Prostate gland (tissue), 2 donors: ENCODE measurements around the gene GPR35. TPM values are rescaled to one million over a fixed set of nuclear protein-coding genes. Genes with fewer than 3 reads are reported as not detected.
A peak's percentile ranks its signal among the peaks of the same experiment; 100 is the strongest.

ENCODE experiments used
- DNase-seq: peaks from one replicate; pipeline ENCODE4 v3.0.0-alpha.2; 2019; ENCODE audit warnings: low spot score
- H3K27ac ChIP-seq, 2 donors: fragments of 200-600 bp; sonication (generic); 2 replicates each; pipeline ENCODE4 v1.5.1; 2017 to 2019
- H3K27me3 ChIP-seq: fragments of 200-600 bp; sonication (generic); replicated peaks from 2 replicates; pipeline ENCODE4 v1.5.1; 2019; ENCODE audit not compliant: insufficient read depth
- H3K36me3 ChIP-seq, 2 donors: fragments of 200-600 bp; sonication (generic); 1 replicate in 1 of 2; 2 replicates in 1 of 2; pipeline versions ENCODE4 v1.5.1 to v1.8.1; 2017 to 2019
- H3K4me1 ChIP-seq: fragments of 200-600 bp; sonication (generic); replicated peaks from 2 replicates; pipeline ENCODE4 v1.5.1; 2019
- H3K4me3 ChIP-seq, 2 donors: fragments of 200-600 bp; sonication (generic); 2 replicates each; pipeline ENCODE4 v1.5.1; 2017 to 2019
- H3K9me3 ChIP-seq: fragments of 200-600 bp; sonication (generic); 2 replicates; pipeline ENCODE4 v1.5.1; 2017
- CTCF ChIP-seq, 4 experiments: fragments of 200-600 bp in 2 of 4; fragments of 450-650 bp in 2 of 4; sonication (generic) in 2 of 4; IDR thresholded peaks; 1 replicate in 3 of 4; 2 replicates in 1 of 4; pipeline ENCODE4 v1.5.1; 2016 to 2019; ENCODE audit warnings: antibody characterized with exemption in 4 of 4, mild to moderate bottlenecking in 2 of 4, moderate library complexity in 2 of 4
- POLR2A ChIP-seq: fragments of 450-650 bp; IDR thresholded peaks from one replicate; pipeline ENCODE4 v1.6.1; 2016; ENCODE audit warnings: antibody characterized with exemption, mild to moderate bottlenecking
- POLR2AphosphoS5 ChIP-seq: sonication (generic); formaldehyde crosslinking; IDR thresholded peaks from one replicate; pipeline ENCODE4 v1.6.1; 2017; ENCODE audit warnings: antibody characterized with exemption
- WGBS: methylation state at CpG from one replicate; pipeline ENCODE4 v1.1.5; 2018; 5-methylcytosine and 5-hydroxymethylcytosine counted together
- intact Hi-C: fragments of 100-400 bp; cut with DNase I; formaldehyde crosslinking; loops from one replicate; pipeline ENCODE4 v1.14.2; 2022
- total RNA-seq, 2 donors: library from RNA; depleted of rRNA; stranded (reverse); fragments of >200 nt; gene quantifications; one replicate each; pipeline ENCODE4 v1.1.0, GENCODE V29; 2016

GPR35 gene
- total RNA-seq, 2 donors from 2014 or later: 3.3 to 4.6 TPM

GRCh38 chr2:240636563-240637115 is 11.4 kb downstream of the GPR35 start:
- no peak for DNase-seq
- H3K36me3 ChIP-seq: no peaks in the 10 kb centered on the region
- no peak overlapping the region for H3K27ac ChIP-seq
- no peak for TF ChIP-seq CTCF (IDR thresholded peaks at IDR 0.05)
- TF ChIP-seq POLR2A: no peak
- TF ChIP-seq POLR2AphosphoS5: no peak
- H3K4me1 ChIP-seq: no peaks in the 10 kb centered on the region
- WGBS: 81% methylated on average over 11 of the region's 11 CpGs
- H3K9me3 ChIP-seq: no peaks in the 10 kb centered on the region
- intact Hi-C loops: no loop called here
- no peak overlapping the region for H3K4me3 ChIP-seq
- no peaks in the 10 kb centered on the region for H3K27me3 ChIP-seq

- H3K27ac ChIP-seq: no peak overlapping the region
- no peaks in the 10 kb centered on the region for H3K4me1 ChIP-seq
- WGBS: 82% methylated on average over 17 of the region's 17 CpGs
- no peak overlapping the region for H3K4me3 ChIP-seq
- H3K9me3 ChIP-seq: no peaks in the 10 kb centered on the region
- H3K36me3 ChIP-seq: no peaks in the 10 kb centered on the region
- DNase-seq: no peak
- intact Hi-C loops: no loop called here
- no peaks in the 10 kb centered on the region for H3K27me3 ChIP-seq
- no peak for TF ChIP-seq CTCF (IDR thresholded peaks at IDR 0.05)
- no peak for TF ChIP-seq POLR2AphosphoS5
- TF ChIP-seq POLR2A: no peak
Observed at GRCh38 chr2:240637116-240637900, 12.0 kb downstream of the GPR35 start.

- H3K4me3 ChIP-seq: no peak overlapping the region
- intact Hi-C loops: no loop called here
- WGBS: 87% methylated on average over 8 of the region's 8 CpGs
- H3K4me1 ChIP-seq: no peaks in the 10 kb centered on the region
- H3K27me3 ChIP-seq: no peaks in the 10 kb centered on the region
- no peak for DNase-seq
- H3K27ac ChIP-seq: peak overlapping the region in 1 of 2 donors; percentile 5
- no peaks in the 10 kb centered on the region for H3K36me3 ChIP-seq
- H3K9me3 ChIP-seq: no peaks in the 10 kb centered on the region
- no peak for TF ChIP-seq POLR2A
- no peak for TF ChIP-seq POLR2AphosphoS5
- TF ChIP-seq CTCF (IDR thresholded peaks at IDR 0.05): no peak
Observed at GRCh38 chr2:240637901-240638345, 12.6 kb downstream of the GPR35 start.

- Histone ChIP-seq H3K27ac (peak overlapping the region in 1 of 2 donors; percentile 5), H3K27me3 (no peaks in the 10 kb centered on the region), H3K36me3 (no peaks in the 10 kb centered on the region), H3K4me3 (no peak overlapping the region), H3K9me3 (no peaks in the 10 kb centered on the region), H3K4me1 (no peaks in the 10 kb centered on the region)
- WGBS: 42% methylated on average over 18 of the region's 18 CpGs
- TF ChIP-seq POLR2A: no peak
- TF ChIP-seq CTCF (IDR thresholded peaks at IDR 0.05): no peak
- peak; percentile 54 for TF ChIP-seq POLR2AphosphoS5
- intact Hi-C loops: no loop called here
- no peak for DNase-seq
Observed at GRCh38 chr2:240638512-240639160, 13.4 kb downstream of the GPR35 start.
